DND-41 (cell line): Measurements from ENCODE around the gene PHACTR4.

Experiments used
- ATAC-seq: fragments of 200-7000 bp; cut with Tn5 transposase; 3 replicates; pipeline ENCODE4 v1.9.1; 2021; ENCODE audit warnings: low read depth; ENCODE audit not compliant: insufficient read depth
- DNase-seq: peaks from one replicate; pipeline ENCODE4 v3.0.0-alpha.2; 2020
- H2AFZ ChIP-seq: 2 replicates; pipeline ENCODE4 v1.6.0; 2012; ENCODE audit warnings: low read depth, low read length
- H3K27ac ChIP-seq: 2 replicates; pipeline ENCODE4 v1.5.1; 2012; ENCODE audit warnings: low read length, inconsistent platforms
- H3K27me3 ChIP-seq: fragments of 200-600 bp; sonication (generic); 2 replicates; pipeline ENCODE4 v1.6.0; 2012; ENCODE audit warnings: low read length, mild to moderate bottlenecking, inconsistent platforms; ENCODE audit not compliant: insufficient read depth, poor library complexity
- H3K36me3 ChIP-seq: 2 replicates; pipeline ENCODE4 v1.5.1; 2012; ENCODE audit warnings: low read length, inconsistent platforms; ENCODE audit not compliant: insufficient read depth
- H3K4me1 ChIP-seq: 2 replicates; pipeline ENCODE4 v1.5.1; 2012; ENCODE audit warnings: mild to moderate bottlenecking, low read length; ENCODE audit not compliant: insufficient read depth
- H3K4me2 ChIP-seq: 2 replicates; pipeline ENCODE4 v1.6.0; 2012; ENCODE audit warnings: mild to moderate bottlenecking, moderate library complexity, low read length, inconsistent platforms; ENCODE audit not compliant: insufficient read depth
- H3K4me3 ChIP-seq, 2 experiments: fragments of 200-600 bp in 1 of 2; shearing (Covaris generic) in 1 of 2; 2 replicates each; pipeline ENCODE4 v1.5.1; 2012 to 2016; ENCODE audit warnings: inconsistent platforms in 2 of 2, low read length in 2 of 2, mild to moderate bottlenecking in 2 of 2, low read depth in 1 of 2, moderate library complexity in 1 of 2
- H3K79me2 ChIP-seq: 2 replicates; pipeline ENCODE4 v1.6.0; 2012; ENCODE audit warnings: low read length, inconsistent platforms; ENCODE audit not compliant: insufficient read depth
- H3K9ac ChIP-seq: 2 replicates; pipeline ENCODE4 v1.6.0; 2012; ENCODE audit warnings: low read depth, mild to moderate bottlenecking, inconsistent platforms, low read length, moderate library complexity
- H3K9me3 ChIP-seq: 2 replicates; pipeline ENCODE4 v1.5.1; 2012; ENCODE audit warnings: low read length, moderate library complexity, mild to moderate bottlenecking, inconsistent platforms; ENCODE audit not compliant: insufficient read depth, severe bottlenecking
- H4K20me1 ChIP-seq: 2 replicates; pipeline ENCODE4 v1.6.0; 2012; ENCODE audit warnings: low read length; ENCODE audit not compliant: insufficient read depth
- CTCF ChIP-seq: IDR thresholded peaks from 2 replicates; pipeline ENCODE4 v1.5.1; 2012; ENCODE audit warnings: borderline replicate concordance, low read length, moderate library complexity, mild to moderate bottlenecking; ENCODE audit not compliant: poor library complexity, severe bottlenecking; ENCODE audit errors: extremely low read depth
- EZH2 ChIP-seq: IDR thresholded peaks from 3 replicates; pipeline ENCODE4 v1.6.1; 2012; ENCODE audit warnings: borderline replicate concordance, low read depth, mild to moderate bottlenecking, moderate library complexity, low read length, inconsistent platforms; ENCODE audit not compliant: severe bottlenecking

The PHACTR4 gene

GRCh38 chr1:28482702-28483101 lies 113.2 kb downstream of the PHACTR4 start:
- Histone ChIP-seq H3K4me2 (no peak overlapping the region), H2AFZ (no peak overlapping the region), H3K27ac (no peak overlapping the region), H3K36me3 (peaks cover 69% of the 10 kb centered on the region), H3K9me3 (no peaks in the 10 kb centered on the region), H3K4me3 (no peak overlapping the region), H4K20me1 (no peaks in the 10 kb centered on the region), H3K27me3 (no peaks in the 10 kb centered on the region), H3K79me2 (no peaks in the 10 kb centered on the region), H3K4me1 (no peaks in the 10 kb centered on the region), H3K9ac (no peak overlapping the region)
- no peak for TF ChIP-seq EZH2
- TF ChIP-seq CTCF = no peak
- DNase-seq (no peak), ATAC-seq (no peak)

- DNase-seq = no peak
- Histone ChIP-seq H2AFZ (no peak overlapping the region), H3K27me3 (no peaks in the 10 kb centered on the region), H3K27ac (no peak overlapping the region), H3K36me3 (peaks cover 64% of the 10 kb centered on the region), H3K4me2 (no peak overlapping the region), H3K4me1 (no peaks in the 10 kb centered on the region), H3K9ac (no peak overlapping the region), H3K4me3 (no peak overlapping the region), H4K20me1 (no peaks in the 10 kb centered on the region), H3K79me2 (no peaks in the 10 kb centered on the region), H3K9me3 (no peaks in the 10 kb centered on the region)
- ATAC-seq = no peak
- no peak for TF ChIP-seq EZH2
- no peak for TF ChIP-seq CTCF
Observed at GRCh38 chr1:28494737-28495136, 125.2 kb downstream of the PHACTR4 start.

- H3K9me3 ChIP-seq = no peaks in the 10 kb centered on the region
- ATAC-seq (no peak), DNase-seq (no peak)
- no peak overlapping the region for H3K4me3 ChIP-seq
- no peak overlapping the region for H3K27ac ChIP-seq
- no peak overlapping the region for H2AFZ ChIP-seq
- H4K20me1 ChIP-seq = no peaks in the 10 kb centered on the region
- H3K36me3 ChIP-seq = peaks cover 26% of the 10 kb centered on the region
- TF ChIP-seq EZH2 (no peak), CTCF (no peak)
- no peaks in the 10 kb centered on the region for H3K4me1 ChIP-seq
- no peaks in the 10 kb centered on the region for H3K27me3 ChIP-seq
- H3K4me2 ChIP-seq = no peak overlapping the region
- no peaks in the 10 kb centered on the region for H3K79me2 ChIP-seq
- H3K9ac ChIP-seq = no peak overlapping the region
Observed at GRCh38 chr1:28499553-28499952, 130.0 kb downstream of the PHACTR4 start.

- TF ChIP-seq CTCF (no peak), EZH2 (no peak)
- no peaks in the 10 kb centered on the region for H3K9me3 ChIP-seq
- no peak overlapping the region for H2AFZ ChIP-seq
- H3K4me2 ChIP-seq = no peak overlapping the region
- no peak overlapping the region for H3K27ac ChIP-seq
- no peak overlapping the region for H3K9ac ChIP-seq
- no peak overlapping the region for H3K4me3 ChIP-seq
- H3K36me3 ChIP-seq = peaks cover 14% of the 10 kb centered on the region
- peaks cover 5% of the 10 kb centered on the region; the same call in 1 of the 2 replicates for H3K4me1 ChIP-seq
- H3K79me2 ChIP-seq = peaks cover 19% of the 10 kb centered on the region
- H3K27me3 ChIP-seq = no peaks in the 10 kb centered on the region
- H4K20me1 ChIP-seq = peaks cover under 1% of the 10 kb centered on the region; the same call in 1 of the 2 replicates
- ATAC-seq (no peak), DNase-seq (no peak)
Observed at GRCh38 chr1:28501925-28502324, 132.4 kb downstream of the PHACTR4 start.
